HFF-Myc (cell line): ENCODE results near the gene TGFBR3L.
A peak's percentile ranks its signal among the peaks of the same experiment; 100 is the strongest.

Source experiments
- DNase-seq: peaks from one replicate; pipeline ENCODE4 v3.0.0-alpha.2; 2011; ENCODE audit warnings: low read depth; ENCODE audit errors: extremely low read depth
- H3K4me3 ChIP-seq: replicated peaks from 2 replicates; pipeline ENCODE4 v1.5.1; 2011; ENCODE audit warnings: low read depth, mild to moderate bottlenecking, control low read depth, low read length
- TF ChIP-seq, protein P1 (sequence below): IDR thresholded peaks from 2 replicates; pipeline ENCODE4 v1.5.1; 2012; ENCODE audit warnings: mild to moderate bottlenecking, low read depth, low read length, control low read depth; ENCODE audit errors: missing control alignments

Gene TGFBR3L

DNA sequence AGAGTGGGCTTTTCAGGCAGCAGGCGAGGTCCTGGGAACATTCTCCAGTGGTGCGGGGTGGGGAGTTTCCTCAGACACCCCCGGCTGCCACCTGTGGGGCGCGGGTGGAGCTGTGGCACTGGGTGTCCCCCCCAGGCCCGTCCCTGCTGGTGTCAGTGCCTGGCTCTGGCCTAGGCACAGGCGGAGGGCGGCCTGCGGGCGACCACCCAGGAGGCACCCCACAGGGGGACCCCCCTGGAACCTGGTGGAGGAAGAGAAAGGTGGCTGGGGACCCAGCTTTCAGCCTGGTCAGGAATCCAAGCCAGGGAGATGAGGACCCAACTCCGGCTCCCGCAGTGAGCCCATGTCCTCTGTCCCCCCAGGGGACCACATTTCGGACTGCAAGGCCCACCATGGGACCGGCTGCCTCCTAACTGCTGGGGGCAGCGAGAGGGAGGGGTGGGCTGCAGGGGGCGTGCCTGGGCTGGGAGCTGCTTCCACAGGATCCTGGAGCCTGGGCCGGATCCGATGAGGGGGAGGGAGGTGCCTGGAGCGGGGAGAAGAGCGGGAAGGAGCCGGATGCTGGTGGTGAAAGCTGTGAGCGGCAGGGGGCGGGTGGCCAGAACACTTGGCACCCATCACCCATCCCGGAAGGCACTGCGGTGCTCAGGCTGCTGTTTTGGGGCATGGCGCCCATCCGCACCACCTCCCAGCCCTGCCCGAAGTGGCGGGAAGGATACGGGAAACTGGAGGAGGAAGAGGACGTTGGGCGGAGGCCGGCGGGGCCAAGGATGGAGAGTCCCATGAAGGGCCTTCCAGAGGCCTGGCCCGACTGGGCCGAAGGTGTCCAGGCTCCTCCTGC, 16.8 kb downstream of the TGFBR3L start:
- DNase-seq = no peak
- no peak overlapping the region for H3K4me3 ChIP-seq
- TF ChIP-seq, protein P1, sequence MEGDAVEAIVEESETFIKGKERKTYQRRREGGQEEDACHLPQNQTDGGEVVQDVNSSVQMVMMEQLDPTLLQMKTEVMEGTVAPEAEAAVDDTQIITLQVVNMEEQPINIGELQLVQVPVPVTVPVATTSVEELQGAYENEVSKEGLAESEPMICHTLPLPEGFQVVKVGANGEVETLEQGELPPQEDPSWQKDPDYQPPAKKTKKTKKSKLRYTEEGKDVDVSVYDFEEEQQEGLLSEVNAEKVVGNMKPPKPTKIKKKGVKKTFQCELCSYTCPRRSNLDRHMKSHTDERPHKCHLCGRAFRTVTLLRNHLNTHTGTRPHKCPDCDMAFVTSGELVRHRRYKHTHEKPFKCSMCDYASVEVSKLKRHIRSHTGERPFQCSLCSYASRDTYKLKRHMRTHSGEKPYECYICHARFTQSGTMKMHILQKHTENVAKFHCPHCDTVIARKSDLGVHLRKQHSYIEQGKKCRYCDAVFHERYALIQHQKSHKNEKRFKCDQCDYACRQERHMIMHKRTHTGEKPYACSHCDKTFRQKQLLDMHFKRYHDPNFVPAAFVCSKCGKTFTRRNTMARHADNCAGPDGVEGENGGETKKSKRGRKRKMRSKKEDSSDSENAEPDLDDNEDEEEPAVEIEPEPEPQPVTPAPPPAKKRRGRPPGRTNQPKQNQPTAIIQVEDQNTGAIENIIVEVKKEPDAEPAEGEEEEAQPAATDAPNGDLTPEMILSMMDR = no peak

- H3K4me3 ChIP-seq = no peak overlapping the region
- no peak for DNase-seq
- TF ChIP-seq, protein P1 = no peak
Measured at GRCh38 chr19:7932276-7932929, 17.8 kb downstream of the TGFBR3L start.

GRCh38 chr19:7932930-7933300, 18.3 kb downstream of the TGFBR3L start:
- TF ChIP-seq, protein P1 = no peak
- H3K4me3 ChIP-seq = no peak overlapping the region

DNA sequence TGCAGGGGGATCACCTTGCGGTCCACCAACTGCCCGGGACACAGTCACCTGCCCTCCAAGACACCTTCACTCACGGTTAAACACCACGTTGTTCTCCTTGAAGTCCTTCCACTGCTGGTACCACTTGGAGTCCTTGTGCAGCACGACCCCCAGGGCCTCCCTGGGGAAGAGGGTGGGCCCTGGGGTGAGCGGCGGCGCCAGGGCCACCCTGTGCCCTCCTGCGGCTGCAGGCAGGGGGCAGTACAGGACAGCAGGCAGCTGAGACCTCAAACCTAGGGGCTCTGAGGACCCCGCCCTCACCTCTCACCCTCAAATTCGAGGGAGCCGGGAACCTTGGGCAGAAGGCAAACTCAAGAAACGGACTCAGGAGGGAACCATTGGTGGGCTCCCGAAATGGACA, 18.8 kb downstream of the TGFBR3L start:
- no peak for DNase-seq
- H3K4me3 ChIP-seq = no peak overlapping the region
- TF ChIP-seq, protein P1 = peak; percentile 45

More at GRCh38 chr19:7932930-7933300, 18.3 kb downstream of the TGFBR3L start:
- DNase-seq = no peak

DNA sequence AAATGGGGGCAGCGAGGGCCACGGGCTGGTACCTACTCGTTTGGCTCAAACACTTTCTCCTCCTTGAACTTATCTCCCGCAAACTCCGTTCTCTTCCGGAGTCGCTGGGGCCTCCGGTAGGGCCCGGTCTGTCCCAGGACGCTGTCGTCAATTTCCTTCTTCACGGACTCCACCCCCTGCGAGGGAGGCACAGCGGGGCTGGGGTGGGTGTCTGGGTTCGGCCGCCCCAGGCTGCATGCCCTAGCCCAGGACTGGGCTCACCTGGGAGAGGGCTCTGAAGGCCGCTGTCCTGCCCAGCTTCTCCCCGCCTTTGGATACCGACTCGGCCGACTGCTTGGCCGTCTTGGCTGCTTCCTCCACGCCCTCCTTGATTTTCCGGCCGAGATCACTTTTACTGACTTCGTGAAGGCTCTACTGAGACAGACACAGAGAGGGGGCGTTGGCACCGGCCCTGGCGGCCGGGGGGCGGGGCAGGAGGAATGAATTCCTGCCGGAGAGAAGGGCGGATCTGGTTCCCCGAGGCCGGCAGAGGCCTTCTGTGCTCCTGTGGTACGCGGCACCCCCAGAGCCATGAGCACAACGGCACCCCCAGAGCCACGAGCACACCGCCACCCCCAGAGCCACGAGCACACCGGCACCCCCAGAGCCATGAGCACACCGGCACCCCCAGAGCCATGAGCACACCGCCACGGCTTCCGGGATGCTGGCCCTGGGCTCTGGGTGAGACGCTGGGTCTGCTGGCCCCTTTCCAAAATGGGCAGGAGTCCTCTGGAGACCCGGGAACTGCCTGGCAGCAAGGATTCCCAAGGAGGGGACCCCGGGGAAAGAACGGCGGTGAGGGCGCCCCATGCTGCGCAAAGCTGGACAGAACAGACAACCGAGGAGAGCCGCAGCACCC, 19.4 kb downstream of the TGFBR3L start:
- no peak overlapping the region for H3K4me3 ChIP-seq
- DNase-seq = no peak
- TF ChIP-seq, protein P1 = no peak

DNA sequence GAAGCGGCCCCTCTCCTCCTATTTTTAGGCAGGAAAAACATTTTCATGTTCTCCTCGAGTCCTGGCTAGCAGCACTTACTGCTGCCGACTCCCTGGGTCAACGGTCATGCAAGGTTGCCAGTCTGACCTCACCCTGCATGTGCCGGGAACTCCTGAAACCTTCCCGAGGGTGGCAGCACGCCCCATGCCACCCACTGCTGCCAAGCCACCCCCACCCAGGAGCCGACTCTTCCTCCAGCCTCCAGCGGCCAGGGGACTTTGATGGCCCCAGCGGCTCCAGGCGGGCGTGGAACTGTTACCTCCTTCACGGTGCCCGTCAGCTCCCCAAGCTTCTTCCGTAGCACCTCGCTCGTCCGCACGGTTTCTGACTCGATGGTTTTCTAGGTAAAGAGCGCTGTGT, 20.1 kb downstream of the TGFBR3L start:
- DNase-seq = no peak
- H3K4me3 ChIP-seq = no peak overlapping the region
- TF ChIP-seq, protein P1 = no peak
